ENCODE data around the gene CYYR1.

The CYYR1 gene

DNA sequence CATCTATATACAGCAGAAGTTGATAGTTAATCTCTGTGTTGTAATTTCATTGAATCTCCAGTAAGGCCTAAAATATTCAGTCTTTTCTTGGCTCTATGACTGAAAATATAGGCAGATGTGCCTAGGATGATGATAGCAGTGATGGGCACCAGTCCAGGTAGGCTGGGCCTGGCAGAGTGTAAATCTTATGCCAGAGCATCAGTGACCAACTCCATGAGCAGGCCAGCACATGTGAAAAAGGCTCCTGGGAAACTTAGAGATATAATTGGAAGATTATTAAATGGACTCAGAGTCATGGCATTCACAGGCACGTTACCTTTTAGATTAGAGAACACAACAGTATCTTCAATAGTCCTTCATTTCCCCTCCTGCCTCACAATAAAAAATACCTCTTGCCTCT is 20.7 kb upstream of the CYYR1 start:
- Histone ChIP-seq H3K27ac (ENCODE audit: extremely low read depth, low read depth, low read length) (no peak overlapping the region), H3K4me1 (ENCODE audit: control insufficient read depth, insufficient read depth, low read length) (no peaks in the 10 kb centered on the region), H3K36me3 (ENCODE audit: control insufficient read depth in 2 of 2, insufficient read depth in 1 of 2, low read length in 2 of 2) (no peaks in the 10 kb centered on the region), H3K4me3 (ENCODE audit: low read depth, low read length) (no peak overlapping the region), H3K9me3 (ENCODE audit: control insufficient read depth, insufficient read depth, low read depth, low read length) (no peaks in the 10 kb centered on the region; the same call in 1 of the 2 replicates)
- ChIA-PET CTCF (no interaction called here), POLR2A (no interaction called here)
- TF ChIP-seq PATZ1 (tag by site-specific recombination; IDR thresholded peaks at IDR 0.05) (no peak), ZNF623 (tag by site-specific recombination; IDR thresholded peaks at IDR 0.05) (no peak), ZNF621 (tag by site-specific recombination; IDR thresholded peaks at IDR 0.05) (no peak), FEZF1 (tag by site-specific recombination; IDR thresholded peaks at IDR 0.05) (no peak), ZNF660 (tag by site-specific recombination; IDR thresholded peaks at IDR 0.05) (no peak), ZNF248 (tag by site-specific recombination; IDR thresholded peaks at IDR 0.05) (no peak), ZNF530 (tag by site-specific recombination; IDR thresholded peaks at IDR 0.05; ENCODE audit: low read depth) (no peak), SALL2 (tag by site-specific recombination; IDR thresholded peaks at IDR 0.05; ENCODE audit: borderline replicate concordance) (no peak), ZNF341 (tag by site-specific recombination; IDR thresholded peaks at IDR 0.05; ENCODE audit: low read depth) (no peak), ZNF548 (tag by site-specific recombination; IDR thresholded peaks at IDR 0.05) (no peak), KLF16 (tag by site-specific recombination; IDR thresholded peaks at IDR 0.05) (no peak)
- TF ChIP-seq, protein P1, sequence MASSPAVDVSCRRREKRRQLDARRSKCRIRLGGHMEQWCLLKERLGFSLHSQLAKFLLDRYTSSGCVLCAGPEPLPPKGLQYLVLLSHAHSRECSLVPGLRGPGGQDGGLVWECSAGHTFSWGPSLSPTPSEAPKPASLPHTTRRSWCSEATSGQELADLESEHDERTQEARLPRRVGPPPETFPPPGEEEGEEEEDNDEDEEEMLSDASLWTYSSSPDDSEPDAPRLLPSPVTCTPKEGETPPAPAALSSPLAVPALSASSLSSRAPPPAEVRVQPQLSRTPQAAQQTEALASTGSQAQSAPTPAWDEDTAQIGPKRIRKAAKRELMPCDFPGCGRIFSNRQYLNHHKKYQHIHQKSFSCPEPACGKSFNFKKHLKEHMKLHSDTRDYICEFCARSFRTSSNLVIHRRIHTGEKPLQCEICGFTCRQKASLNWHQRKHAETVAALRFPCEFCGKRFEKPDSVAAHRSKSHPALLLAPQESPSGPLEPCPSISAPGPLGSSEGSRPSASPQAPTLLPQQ (tag by site-specific recombination; IDR thresholded peaks at IDR 0.05): no peak

DNA sequence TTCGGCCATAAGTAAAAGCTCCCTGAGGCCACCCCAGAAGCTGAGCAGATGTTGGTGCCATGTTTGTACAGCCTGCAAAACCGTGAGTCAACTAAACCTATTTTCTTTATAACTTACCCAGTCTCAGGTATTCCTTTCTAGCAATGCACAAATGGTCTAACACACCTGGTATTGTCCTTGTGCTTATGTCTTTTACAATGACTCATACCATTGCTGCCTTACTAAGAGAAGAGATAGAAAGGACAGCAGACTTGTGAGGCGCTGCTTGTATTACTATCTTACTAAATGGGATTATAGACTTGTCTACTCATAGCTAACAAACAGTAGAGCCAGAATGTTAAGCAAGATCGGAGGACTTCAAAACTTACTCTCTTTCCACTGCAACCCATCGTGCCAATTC is 18.5 kb upstream of the CYYR1 start:
- no peaks in the 10 kb centered on the region; the same call in 1 of the 2 replicates for H3K9me3 ChIP-seq (ENCODE audit: control insufficient read depth, insufficient read depth, low read depth, low read length)
- H3K36me3 ChIP-seq (ENCODE audit: control insufficient read depth in 2 of 2, insufficient read depth in 1 of 2, low read length in 2 of 2): no peaks in the 10 kb centered on the region
- no peak overlapping the region for H3K4me3 ChIP-seq (ENCODE audit: low read depth, low read length)
- ChIA-PET POLR2A (no interaction called here), CTCF (no interaction called here)
- no peaks in the 10 kb centered on the region for H3K4me1 ChIP-seq (ENCODE audit: control insufficient read depth, insufficient read depth, low read length)
- no peak overlapping the region for H3K27ac ChIP-seq (ENCODE audit: extremely low read depth, low read depth, low read length)
- TF ChIP-seq ZBTB21 (tag by site-specific recombination; IDR thresholded peaks at IDR 0.05) (no peak), ZNF777 (tag by site-specific recombination; IDR thresholded peaks at IDR 0.05; ENCODE audit: borderline replicate concordance) (no peak), SCRT2 (tag by site-specific recombination; IDR thresholded peaks at IDR 0.05) (no peak), KLF9 (tag by site-specific recombination; IDR thresholded peaks at IDR 0.05; ENCODE audit: low read depth) (no peak), ZSCAN23 (tag by site-specific recombination; IDR thresholded peaks at IDR 0.05) (no peak), ZNF10 (tag by site-specific recombination; IDR thresholded peaks at IDR 0.05) (no peak), REPIN1 (tag by site-specific recombination; IDR thresholded peaks at IDR 0.05; ENCODE audit: low read depth) (no peak), GLI2 (tag by site-specific recombination; IDR thresholded peaks at IDR 0.05; ENCODE audit: borderline replicate concordance, low read depth) (no peak), ZNF175 (tag by site-specific recombination; IDR thresholded peaks at IDR 0.05) (no peak), ZNF621 (tag by site-specific recombination; IDR thresholded peaks at IDR 0.05) (no peak), ZNF366 (tag by site-specific recombination; conservative IDR thresholded peaks at IDR 0.05) (no peak)
- TF ChIP-seq, protein P2, sequence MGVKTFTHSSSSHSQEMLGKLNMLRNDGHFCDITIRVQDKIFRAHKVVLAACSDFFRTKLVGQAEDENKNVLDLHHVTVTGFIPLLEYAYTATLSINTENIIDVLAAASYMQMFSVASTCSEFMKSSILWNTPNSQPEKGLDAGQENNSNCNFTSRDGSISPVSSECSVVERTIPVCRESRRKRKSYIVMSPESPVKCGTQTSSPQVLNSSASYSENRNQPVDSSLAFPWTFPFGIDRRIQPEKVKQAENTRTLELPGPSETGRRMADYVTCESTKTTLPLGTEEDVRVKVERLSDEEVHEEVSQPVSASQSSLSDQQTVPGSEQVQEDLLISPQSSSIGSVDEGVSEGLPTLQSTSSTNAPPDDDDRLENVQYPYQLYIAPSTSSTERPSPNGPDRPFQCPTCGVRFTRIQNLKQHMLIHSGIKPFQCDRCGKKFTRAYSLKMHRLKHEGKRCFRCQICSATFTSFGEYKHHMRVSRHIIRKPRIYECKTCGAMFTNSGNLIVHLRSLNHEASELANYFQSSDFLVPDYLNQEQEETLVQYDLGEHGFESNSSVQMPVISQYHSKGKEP (tag by site-specific recombination; IDR thresholded peaks at IDR 0.05): no peak
- TF ChIP-seq, protein P3, sequence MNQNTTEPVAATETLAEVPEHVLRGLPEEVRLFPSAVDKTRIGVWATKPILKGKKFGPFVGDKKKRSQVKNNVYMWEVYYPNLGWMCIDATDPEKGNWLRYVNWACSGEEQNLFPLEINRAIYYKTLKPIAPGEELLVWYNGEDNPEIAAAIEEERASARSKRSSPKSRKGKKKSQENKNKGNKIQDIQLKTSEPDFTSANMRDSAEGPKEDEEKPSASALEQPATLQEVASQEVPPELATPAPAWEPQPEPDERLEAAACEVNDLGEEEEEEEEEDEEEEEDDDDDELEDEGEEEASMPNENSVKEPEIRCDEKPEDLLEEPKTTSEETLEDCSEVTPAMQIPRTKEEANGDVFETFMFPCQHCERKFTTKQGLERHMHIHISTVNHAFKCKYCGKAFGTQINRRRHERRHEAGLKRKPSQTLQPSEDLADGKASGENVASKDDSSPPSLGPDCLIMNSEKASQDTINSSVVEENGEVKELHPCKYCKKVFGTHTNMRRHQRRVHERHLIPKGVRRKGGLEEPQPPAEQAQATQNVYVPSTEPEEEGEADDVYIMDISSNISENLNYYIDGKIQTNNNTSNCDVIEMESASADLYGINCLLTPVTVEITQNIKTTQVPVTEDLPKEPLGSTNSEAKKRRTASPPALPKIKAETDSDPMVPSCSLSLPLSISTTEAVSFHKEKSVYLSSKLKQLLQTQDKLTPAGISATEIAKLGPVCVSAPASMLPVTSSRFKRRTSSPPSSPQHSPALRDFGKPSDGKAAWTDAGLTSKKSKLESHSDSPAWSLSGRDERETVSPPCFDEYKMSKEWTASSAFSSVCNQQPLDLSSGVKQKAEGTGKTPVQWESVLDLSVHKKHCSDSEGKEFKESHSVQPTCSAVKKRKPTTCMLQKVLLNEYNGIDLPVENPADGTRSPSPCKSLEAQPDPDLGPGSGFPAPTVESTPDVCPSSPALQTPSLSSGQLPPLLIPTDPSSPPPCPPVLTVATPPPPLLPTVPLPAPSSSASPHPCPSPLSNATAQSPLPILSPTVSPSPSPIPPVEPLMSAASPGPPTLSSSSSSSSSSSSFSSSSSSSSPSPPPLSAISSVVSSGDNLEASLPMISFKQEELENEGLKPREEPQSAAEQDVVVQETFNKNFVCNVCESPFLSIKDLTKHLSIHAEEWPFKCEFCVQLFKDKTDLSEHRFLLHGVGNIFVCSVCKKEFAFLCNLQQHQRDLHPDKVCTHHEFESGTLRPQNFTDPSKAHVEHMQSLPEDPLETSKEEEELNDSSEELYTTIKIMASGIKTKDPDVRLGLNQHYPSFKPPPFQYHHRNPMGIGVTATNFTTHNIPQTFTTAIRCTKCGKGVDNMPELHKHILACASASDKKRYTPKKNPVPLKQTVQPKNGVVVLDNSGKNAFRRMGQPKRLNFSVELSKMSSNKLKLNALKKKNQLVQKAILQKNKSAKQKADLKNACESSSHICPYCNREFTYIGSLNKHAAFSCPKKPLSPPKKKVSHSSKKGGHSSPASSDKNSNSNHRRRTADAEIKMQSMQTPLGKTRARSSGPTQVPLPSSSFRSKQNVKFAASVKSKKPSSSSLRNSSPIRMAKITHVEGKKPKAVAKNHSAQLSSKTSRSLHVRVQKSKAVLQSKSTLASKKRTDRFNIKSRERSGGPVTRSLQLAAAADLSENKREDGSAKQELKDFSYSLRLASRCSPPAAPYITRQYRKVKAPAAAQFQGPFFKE (tag by site-specific recombination; IDR thresholded peaks at IDR 0.05; ENCODE audit: borderline replicate concordance): no peak
- TF ChIP-seq, protein P4, sequence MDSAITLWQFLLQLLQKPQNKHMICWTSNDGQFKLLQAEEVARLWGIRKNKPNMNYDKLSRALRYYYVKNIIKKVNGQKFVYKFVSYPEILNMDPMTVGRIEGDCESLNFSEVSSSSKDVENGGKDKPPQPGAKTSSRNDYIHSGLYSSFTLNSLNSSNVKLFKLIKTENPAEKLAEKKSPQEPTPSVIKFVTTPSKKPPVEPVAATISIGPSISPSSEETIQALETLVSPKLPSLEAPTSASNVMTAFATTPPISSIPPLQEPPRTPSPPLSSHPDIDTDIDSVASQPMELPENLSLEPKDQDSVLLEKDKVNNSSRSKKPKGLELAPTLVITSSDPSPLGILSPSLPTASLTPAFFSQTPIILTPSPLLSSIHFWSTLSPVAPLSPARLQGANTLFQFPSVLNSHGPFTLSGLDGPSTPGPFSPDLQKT (IDR thresholded peaks at IDR 0.05; ENCODE audit: borderline replicate concordance, low read depth, low read length): no peak
